Right atrium auricular region (tissue), 2 donors: ENCODE data around the gene UBA52. TPM values are rescaled to one million over a fixed set of nuclear protein-coding genes. Genes with fewer than 3 reads are reported as not detected.

Source experiments
- DNase-seq: peaks from one replicate; pipeline ENCODE4 v3.0.0-alpha.2; 2019; ENCODE audit warnings: low spot score
- H3K27ac ChIP-seq, 2 donors: fragments of 200-600 bp; sonication (generic); 1 replicate in 1 of 2; 2 replicates in 1 of 2; pipeline ENCODE4 v1.5.1; 2016 to 2019
- H3K27me3 ChIP-seq, 2 donors: fragments of 200-600 bp; sonication (generic); one replicate each; pipeline versions ENCODE4 v1.5.1 to v1.6.0; 2017 to 2019
- H3K36me3 ChIP-seq: fragments of 200-600 bp; sonication (generic); one replicate; pipeline ENCODE4 v1.5.1; 2016
- H3K4me1 ChIP-seq, 2 donors: fragments of 200-600 bp; sonication (generic); one replicate each; pipeline versions ENCODE4 v1.5.1 to v1.6.0; 2017 to 2019
- H3K4me3 ChIP-seq, 2 donors: fragments of 200-600 bp; sonication (generic); 1 replicate in 1 of 2; 2 replicates in 1 of 2; pipeline ENCODE4 v1.5.1; 2017 to 2019; ENCODE audit warnings: mild to moderate bottlenecking in 1 of 2, moderate library complexity in 1 of 2
- H3K9me3 ChIP-seq, 2 donors: fragments of 200-600 bp; sonication (generic); one replicate each; pipeline ENCODE4 v1.5.1; 2019
- total RNA-seq, 2 donors: library from RNA; depleted of rRNA; stranded (reverse); fragments of >200 nt; gene quantifications; one replicate each; pipeline ENCODE4 v1.1.0, GENCODE V29; 2016
- TF ChIP-seq, protein P1 (sequence below), 2 donors: fragments of 200-600 bp; sonication (generic); IDR thresholded peaks; one replicate each; pipeline ENCODE4 v1.5.1; 2019; ENCODE audit warnings: antibody characterized with exemption in 2 of 2

Gene UBA52
- total RNA-seq, 2 donors from 2014 or later, result 272 to 543 TPM

DNA sequence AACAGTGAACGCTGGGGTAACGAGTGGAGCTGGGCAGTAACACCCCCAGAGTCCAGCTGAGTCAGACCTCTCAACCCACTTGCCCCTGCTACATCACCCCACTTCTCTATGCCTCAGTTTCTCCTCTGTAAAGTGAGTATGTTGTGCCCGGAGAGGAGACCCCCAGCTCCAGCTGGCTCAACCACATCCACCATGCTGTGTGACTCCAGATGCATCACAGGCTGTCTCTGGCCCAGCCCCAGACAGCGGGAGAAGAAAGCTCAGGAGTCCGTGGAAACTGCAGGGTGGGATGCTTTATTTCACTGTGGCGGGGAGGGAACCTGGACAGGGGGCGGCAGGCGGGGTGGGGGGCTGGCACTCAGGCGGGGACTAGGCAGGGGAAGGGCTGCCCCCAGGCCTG is 40.2 kb upstream of the UBA52 start:
- TF ChIP-seq, protein P1, sequence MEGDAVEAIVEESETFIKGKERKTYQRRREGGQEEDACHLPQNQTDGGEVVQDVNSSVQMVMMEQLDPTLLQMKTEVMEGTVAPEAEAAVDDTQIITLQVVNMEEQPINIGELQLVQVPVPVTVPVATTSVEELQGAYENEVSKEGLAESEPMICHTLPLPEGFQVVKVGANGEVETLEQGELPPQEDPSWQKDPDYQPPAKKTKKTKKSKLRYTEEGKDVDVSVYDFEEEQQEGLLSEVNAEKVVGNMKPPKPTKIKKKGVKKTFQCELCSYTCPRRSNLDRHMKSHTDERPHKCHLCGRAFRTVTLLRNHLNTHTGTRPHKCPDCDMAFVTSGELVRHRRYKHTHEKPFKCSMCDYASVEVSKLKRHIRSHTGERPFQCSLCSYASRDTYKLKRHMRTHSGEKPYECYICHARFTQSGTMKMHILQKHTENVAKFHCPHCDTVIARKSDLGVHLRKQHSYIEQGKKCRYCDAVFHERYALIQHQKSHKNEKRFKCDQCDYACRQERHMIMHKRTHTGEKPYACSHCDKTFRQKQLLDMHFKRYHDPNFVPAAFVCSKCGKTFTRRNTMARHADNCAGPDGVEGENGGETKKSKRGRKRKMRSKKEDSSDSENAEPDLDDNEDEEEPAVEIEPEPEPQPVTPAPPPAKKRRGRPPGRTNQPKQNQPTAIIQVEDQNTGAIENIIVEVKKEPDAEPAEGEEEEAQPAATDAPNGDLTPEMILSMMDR (IDR thresholded peaks at IDR 0.05), result no peak
- no peaks in the 10 kb centered on the region for H3K9me3 ChIP-seq
- H3K27ac ChIP-seq, result no peak overlapping the region
- DNase-seq, result no peak
- H3K4me3 ChIP-seq, result no peak overlapping the region
- no peaks in the 10 kb centered on the region for H3K4me1 ChIP-seq
- no peaks in the 10 kb centered on the region for H3K27me3 ChIP-seq
- peaks cover 31% of the 10 kb centered on the region for H3K36me3 ChIP-seq

DNA sequence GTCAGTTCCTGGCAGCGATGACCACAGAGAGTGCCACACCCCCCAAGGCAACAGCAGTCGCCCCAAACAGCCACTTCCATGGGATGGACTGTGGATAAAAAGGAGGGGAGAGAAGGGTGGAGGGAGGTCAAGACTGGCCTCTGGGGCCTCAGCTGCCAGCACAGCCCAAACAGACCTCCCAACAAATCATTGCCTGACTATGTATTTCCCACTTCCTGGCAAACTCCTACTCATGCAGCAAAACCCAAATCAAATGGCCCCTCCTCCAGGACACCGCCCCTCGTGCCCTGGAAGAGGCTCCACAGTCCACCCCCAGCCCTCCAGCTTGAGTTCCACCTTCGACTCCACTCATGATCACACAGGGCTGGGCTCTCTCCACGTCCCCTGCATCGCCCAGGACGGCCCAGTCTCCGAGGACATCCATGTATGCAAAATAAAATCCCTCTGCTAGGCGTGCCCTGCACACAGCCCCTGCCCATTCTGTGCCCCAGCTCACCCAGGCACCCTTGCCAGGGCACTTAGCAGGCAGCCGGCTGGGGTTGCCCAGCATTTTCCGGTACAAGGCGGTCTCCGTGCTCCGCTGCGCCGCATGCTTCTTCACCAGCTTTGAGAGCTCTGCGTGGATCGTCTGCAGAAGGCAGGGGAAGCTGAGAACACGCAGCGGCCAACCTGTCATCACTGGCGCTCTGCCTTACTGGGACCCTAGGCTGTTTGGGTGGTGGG is 39.3 kb upstream of the UBA52 start:
- no peak for DNase-seq
- TF ChIP-seq, protein P1 (IDR thresholded peaks at IDR 0.05), result no peak
- H3K4me1 ChIP-seq, result no peaks in the 10 kb centered on the region
- H3K9me3 ChIP-seq, result no peaks in the 10 kb centered on the region
- no peak overlapping the region for H3K27ac ChIP-seq
- no peaks in the 10 kb centered on the region for H3K27me3 ChIP-seq
- peaks cover 39% of the 10 kb centered on the region for H3K36me3 ChIP-seq
- H3K4me3 ChIP-seq, result no peak overlapping the region

DNA sequence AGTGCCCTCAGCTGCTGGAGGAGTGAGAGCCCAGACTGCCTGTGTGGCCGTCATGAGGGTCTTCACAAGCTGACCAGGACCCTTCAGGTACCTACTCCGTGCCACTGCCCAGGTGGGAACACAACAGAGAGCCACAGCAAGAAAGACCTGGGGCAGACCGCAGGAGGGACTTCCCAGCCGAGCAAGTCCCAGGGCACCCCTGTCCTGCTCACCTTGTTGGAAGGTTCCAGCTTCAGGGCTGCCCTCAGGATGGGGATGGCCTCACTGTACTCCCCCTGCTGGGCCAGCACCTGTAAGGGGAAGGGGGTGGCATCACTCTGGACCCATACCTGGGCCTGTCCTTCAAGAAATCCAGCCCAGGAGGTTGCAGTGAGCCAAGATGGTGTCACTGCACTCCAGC is 38.6 kb upstream of the UBA52 start:
- no peak for DNase-seq
- TF ChIP-seq, protein P1 (IDR thresholded peaks at IDR 0.05), result no peak
- H3K27ac ChIP-seq, result no peak overlapping the region

DNA sequence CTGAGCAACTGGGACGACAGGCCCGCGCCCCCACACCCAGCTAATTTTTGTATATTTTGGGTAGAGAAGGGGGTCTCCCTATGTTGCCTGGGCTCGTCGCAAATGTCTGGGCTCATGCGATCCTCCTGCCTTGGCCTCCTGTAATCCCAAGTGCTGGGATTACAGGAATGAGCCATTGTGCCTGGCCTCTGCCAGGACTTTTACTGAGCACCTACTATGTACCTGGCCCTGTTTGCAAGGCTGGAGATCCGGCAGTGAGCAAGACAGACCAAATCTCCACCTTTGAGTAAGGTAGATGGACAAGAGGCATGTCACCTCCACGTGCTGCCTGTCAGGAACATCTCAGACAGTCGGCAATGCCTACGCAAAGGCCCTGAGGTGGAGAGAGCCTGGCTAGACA is 35.2 kb upstream of the UBA52 start:
- Histone ChIP-seq H3K9me3 (no peaks in the 10 kb centered on the region), H3K36me3 (peaks cover 69% of the 10 kb centered on the region), H3K27me3 (no peaks in the 10 kb centered on the region), H3K4me3 (no peak overlapping the region), H3K27ac (no peak overlapping the region), H3K4me1 (peaks cover 0 to 2% of the 10 kb centered on the region in 2 donors)
- TF ChIP-seq, protein P1 (IDR thresholded peaks at IDR 0.05), result no peak
- no peak for DNase-seq

More for the DNA sequence above, 38.6 kb upstream of the UBA52 start:
- H3K9me3 ChIP-seq, result no peaks in the 10 kb centered on the region
- no peak overlapping the region for H3K4me3 ChIP-seq
- no peaks in the 10 kb centered on the region for H3K4me1 ChIP-seq
- H3K27me3 ChIP-seq, result no peaks in the 10 kb centered on the region
- H3K36me3 ChIP-seq, result peaks cover 44% of the 10 kb centered on the region

DNA sequence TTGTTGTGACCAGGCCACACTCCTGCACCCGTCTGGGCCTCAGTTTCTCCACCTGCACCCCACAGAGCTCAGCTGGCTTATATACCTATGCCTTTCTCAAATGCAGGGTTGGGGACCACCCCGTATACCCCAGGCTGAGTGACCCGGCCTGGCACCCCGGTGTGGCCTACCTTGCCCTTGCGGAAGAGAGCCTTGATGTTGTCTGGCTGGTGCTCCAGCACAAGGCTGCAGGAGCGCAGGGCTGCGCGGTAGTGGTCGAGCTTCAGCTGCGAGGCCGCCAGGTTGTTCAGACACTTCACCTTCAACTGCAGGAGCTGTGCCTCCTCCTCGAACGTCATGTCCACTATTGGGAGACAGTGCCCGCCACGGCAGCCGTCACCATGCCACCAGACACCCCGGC is 34.2 kb upstream of the UBA52 start:
- H3K4me1 ChIP-seq, result peaks cover 0 to 12% of the 10 kb centered on the region in 2 donors
- H3K9me3 ChIP-seq, result no peaks in the 10 kb centered on the region
- peaks cover 63% of the 10 kb centered on the region for H3K36me3 ChIP-seq
- no peaks in the 10 kb centered on the region for H3K27me3 ChIP-seq
- TF ChIP-seq, protein P1 (IDR thresholded peaks at IDR 0.05), result no peak
- no peak overlapping the region for H3K27ac ChIP-seq
- H3K4me3 ChIP-seq, result no peak overlapping the region
- DNase-seq, result no peak

DNA sequence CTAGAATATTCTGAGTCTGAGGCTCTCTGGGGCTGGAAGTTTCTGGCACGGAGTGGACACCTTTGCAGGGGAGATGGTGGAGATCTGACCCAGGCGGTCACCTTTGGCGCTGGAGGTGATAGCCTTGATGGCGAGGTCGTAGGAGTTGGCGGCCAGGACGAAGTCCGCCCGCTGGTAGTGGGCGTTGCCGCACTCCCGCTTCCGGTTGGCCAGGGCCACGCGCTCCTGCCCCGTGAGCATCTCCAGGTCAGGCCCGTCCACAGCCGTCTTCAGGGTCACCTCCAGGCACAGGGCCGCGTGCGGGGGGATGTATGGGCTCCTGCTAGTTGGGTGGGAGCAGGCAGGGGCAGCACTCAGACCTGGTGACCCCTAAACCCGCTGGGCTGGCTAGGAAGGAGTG is 33.5 kb upstream of the UBA52 start:
- peaks cover 57% of the 10 kb centered on the region for H3K36me3 ChIP-seq
- H3K4me3 ChIP-seq, result no peak overlapping the region
- peaks cover 0 to 14% of the 10 kb centered on the region in 2 donors for H3K4me1 ChIP-seq
- no peak for DNase-seq
- no peak overlapping the region for H3K27ac ChIP-seq
- no peaks in the 10 kb centered on the region for H3K9me3 ChIP-seq
- no peaks in the 10 kb centered on the region for H3K27me3 ChIP-seq
- TF ChIP-seq, protein P1 (IDR thresholded peaks at IDR 0.05), result no peak
